ENCODE measurements around the gene PLXNB1. TPM values are rescaled to one million over a fixed set of nuclear protein-coding genes. Genes with fewer than 3 reads are reported as not detected.

The PLXNB1 gene
- total and polyA plus RNA-seq, 2 of the 13 experiments (the other 11 are each of a cell fraction or from before 2014, with no cell fraction given), result 86.0 to 143 TPM

DNA sequence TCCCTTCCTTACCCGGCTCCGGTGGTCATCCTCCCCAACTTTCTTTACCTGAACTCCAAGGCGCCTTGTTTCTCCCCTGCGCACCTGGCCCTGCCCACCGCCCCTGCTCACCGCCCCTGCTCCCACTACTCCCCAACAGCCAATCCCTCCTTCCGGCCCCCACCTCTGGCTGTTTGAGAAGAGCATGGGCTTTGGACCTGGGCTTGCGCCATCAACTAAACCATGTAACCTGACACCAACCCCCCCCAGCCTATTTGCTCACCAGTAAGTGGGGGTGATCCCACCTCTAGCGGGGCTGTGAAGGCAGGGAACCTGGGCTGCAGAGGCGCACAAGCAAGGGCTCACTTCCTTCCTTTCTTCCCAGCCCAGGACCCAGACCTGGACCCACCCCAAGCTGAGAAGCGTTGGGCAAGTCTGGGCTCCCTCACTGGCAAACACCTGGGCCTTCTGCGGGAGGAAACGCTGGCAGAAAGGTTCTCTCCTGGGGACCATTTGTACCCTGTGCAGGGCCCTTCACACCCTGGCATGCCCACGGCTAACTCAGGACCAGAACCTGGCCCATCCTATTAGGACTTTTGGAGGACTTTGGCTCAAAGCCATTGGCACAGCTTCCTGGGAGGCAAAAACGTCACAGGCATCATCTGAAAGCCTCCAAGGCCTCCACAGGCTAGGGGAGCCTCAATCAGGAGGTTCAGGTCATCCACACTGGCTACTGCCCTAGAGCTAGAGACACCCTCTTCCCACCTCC lies at the start of gene PLXNB1 (continued):
- TF ChIP-seq, protein P1, sequence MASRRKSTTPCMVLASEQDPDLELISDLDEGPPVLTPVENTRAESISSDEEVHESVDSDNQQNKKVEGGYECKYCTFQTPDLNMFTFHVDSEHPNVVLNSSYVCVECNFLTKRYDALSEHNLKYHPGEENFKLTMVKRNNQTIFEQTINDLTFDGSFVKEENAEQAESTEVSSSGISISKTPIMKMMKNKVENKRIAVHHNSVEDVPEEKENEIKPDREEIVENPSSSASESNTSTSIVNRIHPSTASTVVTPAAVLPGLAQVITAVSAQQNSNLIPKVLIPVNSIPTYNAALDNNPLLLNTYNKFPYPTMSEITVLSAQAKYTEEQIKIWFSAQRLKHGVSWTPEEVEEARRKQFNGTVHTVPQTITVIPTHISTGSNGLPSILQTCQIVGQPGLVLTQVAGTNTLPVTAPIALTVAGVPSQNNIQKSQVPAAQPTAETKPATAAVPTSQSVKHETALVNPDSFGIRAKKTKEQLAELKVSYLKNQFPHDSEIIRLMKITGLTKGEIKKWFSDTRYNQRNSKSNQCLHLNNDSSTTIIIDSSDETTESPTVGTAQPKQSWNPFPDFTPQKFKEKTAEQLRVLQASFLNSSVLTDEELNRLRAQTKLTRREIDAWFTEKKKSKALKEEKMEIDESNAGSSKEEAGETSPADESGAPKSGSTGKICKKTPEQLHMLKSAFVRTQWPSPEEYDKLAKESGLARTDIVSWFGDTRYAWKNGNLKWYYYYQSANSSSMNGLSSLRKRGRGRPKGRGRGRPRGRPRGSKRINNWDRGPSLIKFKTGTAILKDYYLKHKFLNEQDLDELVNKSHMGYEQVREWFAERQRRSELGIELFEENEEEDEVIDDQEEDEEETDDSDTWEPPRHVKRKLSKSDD (CRISPR knock-in tag; IDR thresholded peaks at IDR 0.05; ENCODE audit: low read depth), result no peak
- peak; percentile 72 for TF ChIP-seq ZSCAN31 (CRISPR knock-in tag; IDR thresholded peaks at IDR 0.05; ENCODE audit: low read depth)
- TF ChIP-seq EZH2 (conservative IDR thresholded peaks at IDR 0.05; ENCODE audit: low read depth, low read length), result no peak
- TF ChIP-seq, protein P2, sequence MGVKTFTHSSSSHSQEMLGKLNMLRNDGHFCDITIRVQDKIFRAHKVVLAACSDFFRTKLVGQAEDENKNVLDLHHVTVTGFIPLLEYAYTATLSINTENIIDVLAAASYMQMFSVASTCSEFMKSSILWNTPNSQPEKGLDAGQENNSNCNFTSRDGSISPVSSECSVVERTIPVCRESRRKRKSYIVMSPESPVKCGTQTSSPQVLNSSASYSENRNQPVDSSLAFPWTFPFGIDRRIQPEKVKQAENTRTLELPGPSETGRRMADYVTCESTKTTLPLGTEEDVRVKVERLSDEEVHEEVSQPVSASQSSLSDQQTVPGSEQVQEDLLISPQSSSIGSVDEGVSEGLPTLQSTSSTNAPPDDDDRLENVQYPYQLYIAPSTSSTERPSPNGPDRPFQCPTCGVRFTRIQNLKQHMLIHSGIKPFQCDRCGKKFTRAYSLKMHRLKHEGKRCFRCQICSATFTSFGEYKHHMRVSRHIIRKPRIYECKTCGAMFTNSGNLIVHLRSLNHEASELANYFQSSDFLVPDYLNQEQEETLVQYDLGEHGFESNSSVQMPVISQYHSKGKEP (CRISPR knock-in tag; IDR thresholded peaks at IDR 0.05), result no peak
- TF ChIP-seq CCAR2 (optimal IDR thresholded peaks at IDR 0.05; ENCODE audit: low read depth, low read length), result peak; percentile 82
- peak; percentile 81; the same call in 1 of the 2 replicates for TF ChIP-seq FOXK1 (CRISPR knock-in tag; IDR thresholded peaks at IDR 0.05; ENCODE audit: borderline replicate concordance, low read depth)
- peak; percentile 77; the same call in 1 of the 2 replicates for TF ChIP-seq TSC22D2 (CRISPR knock-in tag; IDR thresholded peaks at IDR 0.05; ENCODE audit: borderline replicate concordance)
- peak; percentile 76; the same call in 1 of the 2 replicates for TF ChIP-seq NFATC3 (CRISPR knock-in tag; IDR thresholded peaks at IDR 0.05)
- peak; percentile 45; the same call in 1 of the 2 replicates for TF ChIP-seq ZKSCAN5 (CRISPR knock-in tag; IDR thresholded peaks at IDR 0.05)
- TF ChIP-seq TCF12 (IDR thresholded peaks at IDR 0.05), result no peak
- peak; percentile 97 for TF ChIP-seq TCF12 (CRISPR knock-in tag; IDR thresholded peaks at IDR 0.05)
- peak; percentile 62 for TF ChIP-seq ZNF709 (CRISPR knock-in tag; IDR thresholded peaks at IDR 0.05)
- peak; percentile 84 for TF ChIP-seq HNRNPL (IDR thresholded peaks at IDR 0.05; ENCODE audit: low read depth, low read length)
- TF ChIP-seq GATAD2A (CRISPR knock-in tag; IDR thresholded peaks at IDR 0.05), result peak; percentile 93
- peak; percentile 92 for TF ChIP-seq ZNF543 (CRISPR knock-in tag; IDR thresholded peaks at IDR 0.05)
- TF ChIP-seq, protein P3, sequence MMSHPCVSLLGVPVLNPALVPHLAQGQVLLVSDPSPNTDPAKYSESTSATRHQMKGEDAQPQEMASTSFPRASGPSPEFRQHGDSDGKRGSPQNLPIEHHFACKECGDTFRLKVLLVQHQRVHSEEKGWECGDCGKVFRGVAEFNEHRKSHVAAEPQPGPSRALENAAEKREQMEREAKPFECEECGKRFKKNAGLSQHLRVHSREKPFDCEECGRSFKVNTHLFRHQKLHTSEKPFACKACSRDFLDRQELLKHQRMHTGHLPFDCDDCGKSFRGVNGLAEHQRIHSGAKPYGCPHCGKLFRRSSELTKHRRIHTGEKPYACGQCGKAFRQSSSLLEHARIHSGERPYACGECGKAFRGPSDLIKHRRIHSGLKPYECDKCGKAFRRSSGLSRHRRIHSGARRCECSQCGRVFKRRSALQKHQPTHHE (CRISPR knock-in tag; IDR thresholded peaks at IDR 0.05; ENCODE audit: borderline replicate concordance), result peak; percentile 91; the same call in 1 of the 2 replicates
- peak; percentile 98 for TF ChIP-seq CEBPB (IDR thresholded peaks at IDR 0.05; ENCODE audit: borderline replicate concordance, low read depth, low read length)
- TF ChIP-seq ZSCAN21 (CRISPR knock-in tag; IDR thresholded peaks at IDR 0.05; ENCODE audit: borderline replicate concordance), result peak; percentile 85
- TF ChIP-seq PPARG (CRISPR knock-in tag; conservative IDR thresholded peaks at IDR 0.05), result no peak
- peak; percentile 87 for TF ChIP-seq ELF3 (CRISPR knock-in tag; IDR thresholded peaks at IDR 0.05)
- peak; percentile 64 for TF ChIP-seq PHF20 (CRISPR knock-in tag; IDR thresholded peaks at IDR 0.05)

All from HepG2 (cell line).